NCI-H82 (cell line): ENCODE results near the gene TMEM176B.

ENCODE experiments used
- DNase-seq: peaks from one replicate; lab custom pipeline; 2025; lab: John Stamatoyannopoulos, UW

The TMEM176B gene

DNA sequence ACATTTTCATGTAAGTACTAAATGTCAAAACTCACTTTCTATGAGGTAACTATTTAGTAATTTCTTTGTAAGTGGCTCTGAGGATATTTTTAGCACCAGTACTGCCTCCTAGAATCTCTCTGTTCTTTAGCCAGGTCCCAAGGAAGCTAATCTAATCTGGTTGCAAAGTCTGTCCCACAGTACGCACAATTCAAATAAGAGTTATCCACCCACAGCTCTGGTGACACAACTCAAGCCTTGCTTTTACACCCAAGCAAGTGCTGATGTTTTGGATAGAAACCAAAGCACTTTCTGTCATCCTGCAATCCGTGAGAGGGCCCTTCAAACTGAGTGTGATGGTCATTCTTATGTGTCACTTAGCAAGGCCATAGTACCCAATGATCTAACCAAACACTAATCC, 48.5 kb downstream of the TMEM176B start:
- DNase-seq = no peak

DNA sequence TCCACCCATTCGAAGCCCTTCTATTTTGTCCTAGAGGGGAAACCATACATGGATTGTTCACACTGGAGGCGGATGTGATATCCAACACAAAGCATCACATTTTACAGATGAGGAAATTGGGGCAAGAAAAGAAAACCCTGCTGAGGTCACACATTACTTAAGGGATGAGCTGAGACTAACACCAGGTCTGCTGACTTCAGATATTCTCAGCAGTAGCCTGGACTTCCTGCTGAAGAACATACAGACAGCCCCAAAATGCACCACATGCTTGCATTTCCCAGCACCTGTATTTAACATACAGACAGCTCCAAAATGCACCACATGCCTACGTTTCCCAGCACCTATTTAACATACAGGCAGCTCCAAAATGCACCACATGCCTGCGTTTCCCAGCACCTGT, 51.8 kb downstream of the TMEM176B start:
- DNase-seq = no peak

GRCh38 chr7:150746921-150747320, 53.2 kb downstream of the TMEM176B start:
- no peak for DNase-seq

DNA sequence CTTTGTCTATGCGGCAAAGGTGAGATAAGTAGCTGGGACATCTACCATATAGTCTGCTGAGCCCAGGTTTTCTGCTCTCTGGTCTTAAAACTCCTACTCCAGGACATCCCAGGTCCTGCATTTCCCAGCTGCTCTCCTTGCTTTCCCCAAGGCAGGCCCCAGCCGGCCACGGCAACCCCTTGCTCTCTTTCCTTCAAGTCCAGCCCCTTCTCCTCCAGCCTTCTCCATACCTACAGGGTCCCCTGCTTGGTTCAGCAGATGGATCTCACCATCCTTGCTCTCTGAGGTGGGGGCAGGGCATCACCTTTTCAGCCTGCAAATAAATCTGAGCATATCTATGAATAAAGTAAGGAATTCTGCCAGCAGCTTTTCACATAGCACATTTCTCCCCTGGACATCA, 54.3 kb downstream of the TMEM176B start:
- DNase-seq = no peak

GRCh38 chr7:150745086-150745485, 55.1 kb downstream of the TMEM176B start:
- no peak for DNase-seq

DNA sequence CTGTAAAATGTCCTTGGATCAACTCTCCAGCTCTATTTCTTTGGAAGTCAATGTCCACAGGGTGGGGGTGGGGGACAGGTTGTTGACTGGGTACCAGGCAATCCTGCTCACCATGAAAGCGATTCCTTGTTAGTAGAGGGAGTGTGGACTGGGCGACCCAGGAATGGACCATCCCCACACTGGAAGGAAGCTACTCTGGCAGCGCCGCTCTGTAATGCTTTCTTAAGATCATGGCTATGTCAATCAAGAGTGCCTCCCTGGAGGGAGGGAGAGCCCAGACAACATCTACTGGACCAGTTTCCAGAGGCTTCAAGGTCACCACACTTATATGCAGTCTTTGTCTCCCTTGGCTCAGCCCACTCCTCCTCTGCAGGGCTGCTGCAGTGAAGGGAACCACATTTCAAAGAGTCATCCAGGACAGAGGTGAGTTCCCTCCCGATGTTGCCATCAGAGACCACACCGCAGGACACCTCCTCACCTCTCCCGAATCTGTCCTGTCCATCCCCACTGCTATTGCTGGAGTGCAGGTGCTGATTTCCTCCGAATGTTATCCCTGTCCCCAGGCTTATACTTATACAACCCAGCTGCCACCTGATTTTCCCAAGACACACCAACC, 56.0 kb downstream of the TMEM176B start:
- no peak for DNase-seq

GRCh38 chr7:150742286-150742968, 57.7 kb downstream of the TMEM176B start:
- DNase-seq = no peak
